ENCODE data around the gene CCSER2.
"Not testable (repeated sequence)": the region's sequence is repeated elsewhere in the genome, so short reads cannot be mapped to it uniquely, and the experiment has no call there.

The CCSER2 gene

DNA sequence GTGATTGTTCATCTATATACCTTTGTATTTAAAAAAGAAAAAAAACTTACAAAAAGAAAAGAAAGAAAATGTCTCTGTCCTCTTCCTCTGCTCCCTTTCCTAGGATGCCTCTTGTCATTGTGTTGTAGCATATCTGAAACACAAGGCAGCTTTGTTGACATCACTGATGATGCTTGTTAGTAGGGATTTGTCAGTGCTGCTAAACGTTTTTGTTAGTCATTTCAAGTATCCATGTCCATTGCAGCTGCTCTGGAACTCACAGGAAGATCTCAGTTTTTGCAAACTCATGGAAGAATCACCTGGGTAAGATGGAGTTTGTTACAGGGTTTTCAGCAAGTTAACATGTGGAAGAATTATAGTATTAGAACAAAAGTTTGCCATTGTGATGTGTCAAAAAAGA is 123.6 kb downstream of the CCSER2 start:
- DNase-seq (ENCODE audit: low read depth) = no peak

DNA sequence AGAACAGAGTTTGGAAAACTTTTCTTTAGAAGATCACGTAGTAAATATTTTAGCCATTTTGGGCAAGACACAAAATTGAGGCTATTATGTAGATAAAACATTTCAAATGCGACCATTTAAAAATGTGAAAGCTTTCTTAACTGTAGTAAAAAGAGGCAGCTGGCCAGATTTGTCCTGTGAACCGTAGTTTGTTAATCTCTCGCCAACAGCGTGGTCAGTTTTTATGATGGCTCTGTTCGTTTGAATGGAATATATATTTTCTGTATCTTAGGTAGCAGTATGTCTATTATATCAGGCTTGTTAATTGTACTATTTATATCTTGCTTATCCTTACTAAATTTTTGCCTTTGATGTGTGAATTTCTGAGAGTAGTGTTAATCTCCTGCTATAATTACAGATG is 124.9 kb downstream of the CCSER2 start:
- no peak for DNase-seq (ENCODE audit: low read depth)

- no peak for DNase-seq (ENCODE audit: low read depth)
These were observed 127.7 kb downstream of the CCSER2 start for GRCh38 chr10:84456126-84456525.

DNA sequence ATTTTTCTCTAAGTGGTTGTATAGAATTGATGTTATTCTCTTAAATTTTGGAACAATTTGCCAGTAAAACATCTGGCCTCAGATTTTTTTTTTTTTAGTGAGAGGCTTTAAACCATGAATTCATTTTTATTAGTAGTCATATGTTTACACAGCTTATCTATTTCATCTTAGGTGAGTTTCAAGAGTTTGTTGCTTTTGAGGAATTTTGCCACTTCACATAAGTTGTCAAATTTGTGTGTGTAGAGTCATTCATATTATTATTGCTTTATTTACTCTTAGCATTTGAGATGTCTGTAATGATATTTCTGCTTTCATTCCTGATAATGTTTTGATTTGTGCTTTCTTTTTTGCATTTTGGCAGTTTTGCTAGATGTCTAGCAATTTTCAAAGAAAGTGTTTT is 132.1 kb downstream of the CCSER2 start:
- DNase-seq (ENCODE audit: low read depth) = no peak

DNA sequence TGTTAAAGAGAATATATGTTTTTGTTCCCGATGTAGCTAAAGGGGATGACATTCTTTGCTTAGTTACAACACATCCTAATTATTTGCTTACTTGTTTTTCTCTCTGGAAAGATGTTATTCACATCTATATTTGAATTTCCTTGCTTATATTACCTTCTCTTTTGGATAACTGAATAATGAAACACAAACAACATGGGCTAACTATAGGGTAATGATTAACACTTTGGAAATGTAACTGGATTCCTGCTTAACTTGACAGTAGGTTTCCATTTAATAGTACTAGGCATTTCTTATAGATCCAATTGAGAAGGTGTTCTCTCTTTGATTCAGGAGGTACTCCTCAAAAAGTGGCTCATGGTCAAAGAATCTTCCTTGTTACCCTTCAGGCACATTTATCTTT is 141.1 kb downstream of the CCSER2 start:
- DNase-seq (ENCODE audit: low read depth) = no peak

DNA sequence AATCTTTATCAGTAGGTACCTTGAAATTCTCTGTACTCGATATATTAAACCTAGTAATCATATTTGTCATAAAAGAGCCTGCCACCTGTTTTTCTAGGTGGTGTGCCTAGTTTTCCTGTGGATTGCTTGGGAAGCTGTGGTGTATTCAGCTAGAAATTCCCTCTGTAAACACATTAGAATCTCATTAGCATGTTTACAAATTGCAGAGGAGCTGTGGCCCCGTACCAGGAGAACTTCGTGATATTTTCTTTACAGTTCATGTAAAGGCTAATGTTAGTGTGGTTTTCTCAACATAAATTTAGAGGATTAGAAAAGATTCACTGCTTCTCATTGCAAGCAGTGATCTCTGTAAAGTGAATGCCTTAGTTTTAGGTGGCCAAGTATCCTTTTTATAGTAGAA is 144.7 kb downstream of the CCSER2 start:
- DNase-seq (ENCODE audit: low read depth) = no peak

DNA sequence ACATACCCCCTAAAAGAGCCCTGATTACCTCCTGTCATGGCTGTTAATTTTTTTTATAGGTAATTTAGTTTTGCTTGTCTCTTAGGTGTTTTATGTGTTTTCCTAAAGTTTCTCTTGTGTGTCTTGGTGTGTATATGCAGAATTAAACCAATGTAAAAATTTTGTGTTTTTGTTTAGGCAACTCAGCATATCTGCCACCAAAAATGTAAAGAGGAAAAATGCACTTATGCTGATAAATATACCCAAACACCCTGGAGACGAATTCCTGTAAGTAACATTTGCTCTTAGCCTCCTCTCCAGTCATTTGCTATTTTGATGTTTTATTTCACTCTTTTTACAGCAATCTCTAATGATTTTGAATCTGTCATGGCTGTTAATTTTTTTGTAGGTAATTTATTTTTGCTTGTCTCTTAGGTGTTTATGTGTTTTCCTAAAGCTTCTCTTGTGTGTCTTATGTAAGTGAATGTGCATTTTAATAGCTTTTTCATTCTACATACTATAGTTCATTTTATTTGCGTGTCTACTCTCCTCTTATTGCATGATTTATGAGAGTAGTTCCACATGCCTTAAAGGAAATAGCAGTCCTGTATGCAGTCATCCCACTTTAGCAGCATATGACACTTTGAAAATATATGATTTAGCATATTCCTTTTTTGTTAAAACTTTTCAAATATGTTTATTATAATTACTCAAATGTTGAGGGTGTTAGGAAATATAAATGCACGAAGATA is 149.2 kb downstream of the CCSER2 start:
- no peak for DNase-seq (ENCODE audit: low read depth)

GRCh38 chr10:84478151-84478550 is 149.8 kb downstream of the CCSER2 start:
- no peak for DNase-seq (ENCODE audit: low read depth)

DNA sequence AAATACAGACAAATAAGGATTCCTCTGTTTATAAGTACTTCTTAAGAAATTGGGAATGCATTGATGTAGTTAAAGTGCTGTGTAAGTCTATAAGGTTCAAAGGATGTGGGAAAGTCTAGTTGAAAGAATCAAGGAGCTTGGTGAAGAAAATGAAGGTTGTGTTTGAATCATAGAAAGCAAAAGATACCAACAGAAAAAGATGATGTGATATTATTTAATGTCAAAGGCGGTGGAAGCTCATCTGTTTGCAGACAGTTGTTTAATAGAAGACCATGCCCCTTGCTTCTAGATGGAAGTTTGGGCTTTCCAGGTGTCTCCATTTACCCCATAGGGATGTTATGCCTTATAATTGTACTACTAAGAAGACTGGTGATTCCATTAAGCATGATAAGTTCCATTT is 150.3 kb downstream of the CCSER2 start:
- no peak for DNase-seq (ENCODE audit: low read depth)

- no peak for DNase-seq (ENCODE audit: low read depth)
These were observed 156.2 kb downstream of the CCSER2 start for GRCh38 chr10:84484541-84484940.

DNA sequence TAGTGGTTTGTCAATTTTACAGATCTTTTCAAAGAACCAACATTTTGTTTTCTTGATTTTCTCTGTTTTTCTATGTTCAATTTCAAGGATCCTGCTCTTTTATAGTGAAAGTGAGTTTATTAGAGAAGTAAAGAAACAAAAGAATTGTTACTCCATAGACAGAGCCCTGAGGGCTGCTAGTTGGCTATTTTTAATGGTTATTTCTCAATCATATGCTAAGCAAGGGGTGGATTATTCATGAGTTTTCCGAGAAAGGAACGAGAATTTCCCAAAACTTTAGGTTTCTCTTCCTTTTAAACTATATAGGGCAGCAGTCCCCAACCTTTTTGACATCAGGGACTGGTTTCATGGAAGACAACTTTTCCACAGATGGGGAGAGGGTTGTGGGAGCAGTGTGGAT is 165.0 kb downstream of the CCSER2 start:
- DNase-seq (ENCODE audit: low read depth) = no peak

DNA sequence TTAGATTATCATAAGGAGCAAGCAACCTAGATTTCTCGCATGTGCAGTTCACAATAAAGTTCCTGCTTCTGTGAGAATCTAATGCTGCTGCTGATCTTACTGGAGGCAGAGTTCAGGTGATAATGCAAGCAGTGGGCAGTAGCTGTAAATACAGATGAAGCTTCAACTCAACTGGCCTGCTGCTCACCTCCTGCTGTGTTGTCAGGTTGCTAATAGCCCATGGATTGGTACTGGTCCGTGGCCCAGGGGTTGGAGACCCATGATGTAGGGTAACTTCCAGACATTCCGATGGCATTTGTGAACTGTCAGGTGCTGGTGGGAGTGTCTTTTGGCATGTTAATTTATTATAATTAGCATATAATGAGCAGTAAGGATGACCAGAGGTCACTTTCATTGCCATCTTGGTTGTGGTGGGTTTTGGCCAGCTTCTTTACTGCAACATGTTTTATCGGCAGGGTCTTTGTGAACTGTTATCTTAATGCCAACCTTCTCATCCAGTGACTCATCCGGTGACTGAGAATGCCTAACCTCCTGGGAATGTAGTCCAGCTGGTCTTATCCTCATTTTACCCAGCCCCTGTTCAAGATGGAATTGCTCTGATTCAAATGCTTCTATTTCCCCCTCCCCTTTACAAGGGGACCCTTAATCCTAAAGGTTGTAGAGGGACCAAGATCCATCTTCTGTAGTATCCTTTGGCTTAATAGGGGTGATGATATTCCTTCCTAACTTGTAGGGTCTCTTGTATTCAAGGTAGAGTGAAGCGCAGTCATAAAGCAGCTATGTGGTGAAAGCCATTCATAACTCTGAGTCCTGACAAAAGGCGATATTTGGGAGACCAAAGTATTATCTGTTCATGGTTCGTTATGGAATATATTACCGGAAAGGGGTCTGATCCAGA is 165.8 kb downstream of the CCSER2 start:
- DNase-seq (ENCODE audit: low read depth) = no peak

DNA sequence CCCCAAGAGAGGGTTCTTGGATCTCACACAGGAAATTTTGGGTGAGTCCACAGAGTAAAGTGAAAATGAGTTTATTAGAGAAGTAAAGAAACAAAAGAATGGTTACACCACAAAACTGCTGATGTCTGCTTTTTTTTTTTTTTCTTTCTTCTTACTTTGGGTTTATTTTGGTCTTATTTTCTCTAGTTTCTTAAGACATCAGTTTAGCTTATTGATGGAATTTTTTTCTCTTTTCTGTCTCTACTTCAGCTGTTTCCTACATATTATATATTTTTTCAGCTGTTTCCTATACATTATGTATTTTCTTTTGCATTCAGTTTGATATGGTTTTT is 166.4 kb downstream of the CCSER2 start:
- no peak for DNase-seq (ENCODE audit: low read depth)

- DNase-seq (ENCODE audit: low read depth) = no peak
These were observed 169.6 kb downstream of the CCSER2 start for GRCh38 chr10:84497978-84498377.

- DNase-seq (ENCODE audit: low read depth) = not testable (repeated sequence)
These were observed 170.7 kb downstream of the CCSER2 start for GRCh38 chr10:84499039-84499438.

DNA sequence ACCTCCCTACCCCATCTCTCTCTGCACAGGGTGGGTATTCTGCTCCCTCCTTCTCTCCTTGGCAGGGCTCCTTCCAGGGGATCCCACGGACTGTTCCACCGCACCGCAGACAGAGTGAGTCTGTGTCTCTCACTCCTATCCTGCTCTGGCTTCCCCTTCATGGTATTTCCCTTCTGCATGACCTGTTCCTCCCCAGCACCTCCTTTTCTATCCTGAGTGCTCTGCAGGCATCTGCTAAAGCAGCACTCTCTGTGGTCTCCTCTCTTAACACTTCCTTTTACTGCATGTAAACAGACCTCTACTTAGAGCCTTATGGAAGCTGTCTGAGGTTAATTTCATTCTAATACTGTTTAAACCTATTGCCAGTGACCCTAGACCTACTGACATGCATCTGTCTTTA is 171.5 kb downstream of the CCSER2 start:
- DNase-seq (ENCODE audit: low read depth) = no peak

GRCh38 chr10:84510121-84510520 is 181.7 kb downstream of the CCSER2 start:
- no peak for DNase-seq (ENCODE audit: low read depth)

DNA sequence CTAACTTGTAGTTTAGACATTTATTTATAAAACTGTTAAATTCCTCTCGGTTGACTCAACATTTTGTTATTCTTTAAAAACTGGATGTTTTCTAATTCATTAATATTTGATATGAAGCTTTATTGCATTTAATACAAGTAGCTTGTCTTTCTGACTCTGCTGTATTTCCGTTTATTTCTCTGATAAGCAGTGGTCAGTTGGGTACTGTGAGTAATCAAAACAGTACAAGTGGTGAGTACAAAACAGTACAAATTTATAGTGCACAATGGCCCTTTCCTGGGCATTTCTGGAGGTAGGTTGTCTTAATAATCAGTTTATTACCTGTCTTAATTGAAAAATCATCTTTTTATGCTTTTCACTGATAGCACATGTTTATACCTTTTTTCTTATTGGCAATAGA is 182.7 kb downstream of the CCSER2 start:
- no peak for DNase-seq (ENCODE audit: low read depth)

DNA sequence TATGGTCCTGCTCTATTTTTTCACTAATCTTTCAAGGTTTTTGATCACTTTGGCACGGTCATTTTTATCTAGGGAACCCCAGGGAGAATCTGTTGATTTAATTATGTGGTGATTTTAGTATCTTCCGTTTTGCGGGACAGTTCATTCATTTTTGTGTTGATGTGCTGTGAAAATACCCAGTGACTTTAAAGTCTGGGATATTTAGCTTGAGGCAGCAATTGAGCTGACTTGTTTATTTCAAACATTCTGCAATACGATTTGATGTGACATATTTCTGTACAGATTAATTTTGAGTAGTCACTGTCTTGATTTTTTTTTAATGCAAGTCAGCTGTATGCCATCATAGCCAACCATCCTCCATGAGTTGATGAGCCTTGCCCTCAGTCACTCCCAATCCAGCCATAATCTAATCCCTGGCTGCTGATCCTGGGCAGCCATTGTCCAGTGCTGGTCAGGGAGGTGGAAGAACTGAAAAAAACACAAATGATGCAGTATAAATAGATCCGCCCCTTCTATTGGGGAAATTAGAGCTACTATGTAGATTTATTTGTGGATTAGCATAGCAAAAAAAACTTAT is 183.4 kb downstream of the CCSER2 start:
- DNase-seq (ENCODE audit: low read depth) = no peak

DNA sequence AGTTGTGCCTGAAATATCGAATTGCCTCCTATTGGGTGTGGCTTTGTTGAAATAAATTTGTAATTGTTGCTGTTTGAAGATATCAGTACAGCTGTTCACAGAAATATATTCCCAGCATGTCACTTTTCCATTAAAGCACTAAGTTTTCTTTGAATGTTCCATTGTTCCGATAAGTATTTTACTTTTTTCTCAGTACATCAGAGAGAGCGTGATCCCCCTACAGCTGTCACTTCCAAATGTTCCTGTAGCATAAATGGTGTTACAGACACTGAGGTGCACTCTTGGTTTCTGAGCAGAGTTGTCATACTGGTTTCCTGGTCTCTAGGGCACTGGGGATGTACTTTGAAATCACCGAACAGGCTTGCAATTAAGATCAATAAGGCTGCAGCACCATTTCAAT is 189.2 kb downstream of the CCSER2 start:
- DNase-seq (ENCODE audit: low read depth) = no peak

DNA sequence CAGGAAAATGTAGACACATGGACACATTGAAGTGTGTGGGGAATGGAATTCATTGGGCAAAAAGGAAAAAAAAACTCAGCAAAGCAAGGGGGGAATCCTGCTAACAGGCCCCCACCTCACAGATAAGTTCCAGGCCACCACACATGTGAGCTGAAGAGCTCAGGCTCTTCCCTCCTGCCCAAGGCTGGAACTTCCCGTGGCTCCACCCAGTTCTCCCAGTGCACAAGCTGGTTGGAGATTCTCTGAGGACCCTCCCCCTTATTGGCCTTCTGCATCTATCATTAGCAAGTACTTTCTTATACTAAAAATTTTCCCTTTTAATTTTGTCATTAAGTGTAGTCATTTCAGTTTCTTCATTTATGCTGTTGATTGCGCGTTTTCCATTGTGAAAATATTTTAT is 190.8 kb downstream of the CCSER2 start:
- no peak for DNase-seq (ENCODE audit: low read depth)

- no peak for DNase-seq (ENCODE audit: low read depth)
These were observed 192.6 kb downstream of the CCSER2 start for GRCh38 chr10:84521013-84521412.

GRCh38 chr10:84521468-84521867 is 193.1 kb downstream of the CCSER2 start:
- DNase-seq (ENCODE audit: low read depth) = no peak
